Colon (tissue), 2 donors: ENCODE results near the gene CHMP4A.
"Not testable (repeated sequence)": the region's sequence is repeated elsewhere in the genome, so short reads cannot be mapped to it uniquely, and the experiment has no call there.

Source experiments
- FAIRE-seq: peaks from 2 replicates; lab custom pipeline; 2012; peaks lifted over from hg19 to GRCh38; lab: Jason Lieb, UNC
- donor health status: control.
- donor health status: control.

Gene CHMP4A

GRCh38 chr14:24246765-24247212, 33.5 kb upstream of the CHMP4A start:
- no peak for FAIRE-seq

- FAIRE-seq: not testable (repeated sequence)
These were observed 32.1 kb upstream of the CHMP4A start for GRCh38 chr14:24245350-24245749.

GRCh38 chr14:24243336-24243836, 30.1 kb upstream of the CHMP4A start:
- no peak for FAIRE-seq

- no peak for FAIRE-seq
These were observed 28.6 kb upstream of the CHMP4A start for GRCh38 chr14:24241829-24242443.

- FAIRE-seq: no peak
These were observed 27.0 kb upstream of the CHMP4A start for GRCh38 chr14:24240110-24240918.

GRCh38 chr14:24238527-24239037, 25.3 kb upstream of the CHMP4A start:
- no peak for FAIRE-seq

GRCh38 chr14:24238123-24238522, 24.8 kb upstream of the CHMP4A start:
- FAIRE-seq: no peak

GRCh38 chr14:24237463-24237955, 24.2 kb upstream of the CHMP4A start:
- no peak for FAIRE-seq

GRCh38 chr14:24236689-24237462, 23.6 kb upstream of the CHMP4A start:
- no peak for FAIRE-seq

GRCh38 chr14:24235804-24236688, 22.8 kb upstream of the CHMP4A start:
- FAIRE-seq: no peak

GRCh38 chr14:24234095-24235005, 21.1 kb upstream of the CHMP4A start:
- FAIRE-seq: no peak

GRCh38 chr14:24233538-24233866, 20.2 kb upstream of the CHMP4A start:
- no peak for FAIRE-seq

GRCh38 chr14:24232645-24233537, 19.6 kb upstream of the CHMP4A start, which contains the start of gene GMPR2:
Gene GMPR2 (plus strand): TSS chr14:24232929. CDS start chr14:24233254, 325 bp downstream.
- no peak for FAIRE-seq

- no peak for FAIRE-seq
These were observed 18.9 kb upstream of the CHMP4A start, which contains the start of gene NEDD8 for GRCh38 chr14:24232121-24232644. Gene NEDD8 (minus strand): TSS chr14:24232367. CDS start chr14:24232267, 100 bp downstream.

GRCh38 chr14:24231263-24232120, 18.2 kb upstream of the CHMP4A start:
- no peak for FAIRE-seq

- FAIRE-seq: no peak
These were observed 15.6 kb upstream of the CHMP4A start for GRCh38 chr14:24228902-24229301.

GRCh38 chr14:24226473-24226872, 13.2 kb upstream of the CHMP4A start:
- FAIRE-seq: no peak

- no peak for FAIRE-seq
These were observed 11.4 kb upstream of the CHMP4A start for GRCh38 chr14:24224618-24225071.
